Measurements from ENCODE around the gene CBL. TPM values are rescaled to one million over a fixed set of nuclear protein-coding genes. Genes with fewer than 3 reads are reported as not detected.

The CBL gene
- total RNA-seq, 1 experiment from 2014 or later = 45.6 TPM

GRCh38 chr11:119295178-119295577 is 89.0 kb downstream of the CBL start:
- Mint-ChIP-seq H3K4me1 (no peaks in the 10 kb centered on the region), H3K27me3 (ENCODE audit: low read depth) (no peaks in the 10 kb centered on the region), H3K4me3 (no peak overlapping the region), H3K9me3 (peaks cover 5% of the 10 kb centered on the region; the same call in 1 of the 2 replicates), H3K36me3 (peaks cover 56% of the 10 kb centered on the region), H3K27ac (no peak overlapping the region)
- TF ChIP-seq ZNF121 (CRISPR knock-in tag; IDR thresholded peaks at IDR 0.05) = no peak
- no peak for TF ChIP-seq FOXJ3 (CRISPR knock-in tag; IDR thresholded peaks at IDR 0.05; ENCODE audit: borderline replicate concordance)
- no peak for TF ChIP-seq KAT7 (CRISPR knock-in tag; IDR thresholded peaks at IDR 0.05; ENCODE audit: borderline replicate concordance)
- no peak for TF ChIP-seq ZNF317 (CRISPR knock-in tag; IDR thresholded peaks at IDR 0.05; ENCODE audit: borderline replicate concordance, low read depth)
- no peak for TF ChIP-seq E2F5 (CRISPR knock-in tag; IDR thresholded peaks at IDR 0.05)
- no peak for TF ChIP-seq ETV6 (CRISPR knock-in tag; IDR thresholded peaks at IDR 0.05)
- TF ChIP-seq NR3C1 (CRISPR knock-in tag; conservative IDR thresholded peaks at IDR 0.05; ENCODE audit: low read depth) = no peak
- TF ChIP-seq IRF1 (CRISPR knock-in tag; IDR thresholded peaks at IDR 0.05) = no peak
- TF ChIP-seq CREM (CRISPR knock-in tag; IDR thresholded peaks at IDR 0.05) = no peak
- no peak for TF ChIP-seq GABPB1 (CRISPR knock-in tag; IDR thresholded peaks at IDR 0.05)
- TF ChIP-seq ZBTB43 (CRISPR knock-in tag; IDR thresholded peaks at IDR 0.05) = no peak
- no peak for TF ChIP-seq JUN (CRISPR knock-in tag; IDR thresholded peaks at IDR 0.05)
- TF ChIP-seq AFF4 (CRISPR knock-in tag; IDR thresholded peaks at IDR 0.05; ENCODE audit: borderline replicate concordance) = no peak
- no peak for TF ChIP-seq MAX (CRISPR knock-in tag; IDR thresholded peaks at IDR 0.05)
- TF ChIP-seq CBFB (CRISPR knock-in tag; IDR thresholded peaks at IDR 0.05; ENCODE audit: low read depth) = no peak
- TF ChIP-seq IRF2 (CRISPR knock-in tag; IDR thresholded peaks at IDR 0.05; ENCODE audit: borderline replicate concordance, low read depth) = no peak
- TF ChIP-seq FOXP4 (CRISPR knock-in tag; IDR thresholded peaks at IDR 0.05) = no peak
- no peak for TF ChIP-seq ZNF512 (CRISPR knock-in tag; IDR thresholded peaks at IDR 0.05; ENCODE audit: borderline replicate concordance)
- TF ChIP-seq ATF3 (CRISPR knock-in tag; conservative IDR thresholded peaks at IDR 0.05) = no peak
- no peak for TF ChIP-seq PRRX2 (CRISPR knock-in tag; IDR thresholded peaks at IDR 0.05)
- CTCF ChIA-PET = interaction anchor here (0.5 to 1.0 kb wide), 3 partner anchors 50 to 150 kb away, joined by 3 to 4 read pairs (median 4); partner anchors contain the start of gene ABCG4
- ATAC-seq = no peak
- POLR2A ChIA-PET = no interaction called here
- DNase-seq (ENCODE audit: low spot score) = no peak
